HG02973 (cell line): ENCODE measurements around the gene SYNGAP1.

Source experiments
- ATAC-seq: cut with Tn5 transposase; IDR thresholded peaks from one replicate; pipeline ENCODE4 v1.9.1; 2021; ENCODE audit warnings: moderate library complexity; ENCODE audit not compliant: unreplicated experiment

SYNGAP1 gene

GRCh38 chr6:33434961-33435360, 15.1 kb downstream of the SYNGAP1 start:
- no peak for ATAC-seq

GRCh38 chr6:33437666-33438065, 17.8 kb downstream of the SYNGAP1 start:
- no peak for ATAC-seq

GRCh38 chr6:33438978-33439594, 19.2 kb downstream of the SYNGAP1 start:
- ATAC-seq: no peak

GRCh38 chr6:33439956-33440648, 20.2 kb downstream of the SYNGAP1 start:
- ATAC-seq: no peak

DNA sequence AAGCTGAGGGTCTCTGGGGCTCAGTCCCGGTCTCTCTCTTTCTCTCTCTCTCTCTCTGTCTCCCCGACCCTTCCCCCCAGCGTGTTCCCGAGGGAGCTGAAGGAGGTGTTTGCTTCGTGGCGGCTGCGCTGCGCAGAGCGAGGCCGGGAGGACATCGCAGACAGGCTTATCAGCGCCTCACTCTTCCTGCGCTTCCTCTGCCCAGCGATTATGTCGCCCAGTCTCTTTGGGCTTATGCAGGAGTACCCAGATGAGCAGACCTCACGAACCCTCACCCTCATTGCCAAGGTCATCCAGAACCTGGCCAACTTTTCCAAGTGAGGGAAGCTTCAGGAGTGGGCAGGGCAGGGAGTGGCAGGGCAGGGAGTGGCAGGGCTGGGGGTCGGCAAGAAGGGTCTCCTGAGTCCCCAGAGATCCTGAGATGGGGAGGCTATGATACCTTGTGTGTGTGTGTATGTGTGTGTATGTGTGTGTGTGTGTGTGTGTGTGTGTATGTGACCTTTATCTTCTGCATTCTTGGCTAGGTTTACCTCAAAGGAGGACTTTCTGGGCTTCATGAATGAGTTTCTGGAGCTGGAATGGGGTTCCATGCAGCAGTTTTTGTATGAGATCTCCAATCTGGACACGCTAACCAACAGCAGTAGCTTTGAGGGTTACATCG, 20.9 kb downstream of the SYNGAP1 start:
- ATAC-seq: no peak

GRCh38 chr6:33441457-33441856, 21.6 kb downstream of the SYNGAP1 start:
- no peak for ATAC-seq

DNA sequence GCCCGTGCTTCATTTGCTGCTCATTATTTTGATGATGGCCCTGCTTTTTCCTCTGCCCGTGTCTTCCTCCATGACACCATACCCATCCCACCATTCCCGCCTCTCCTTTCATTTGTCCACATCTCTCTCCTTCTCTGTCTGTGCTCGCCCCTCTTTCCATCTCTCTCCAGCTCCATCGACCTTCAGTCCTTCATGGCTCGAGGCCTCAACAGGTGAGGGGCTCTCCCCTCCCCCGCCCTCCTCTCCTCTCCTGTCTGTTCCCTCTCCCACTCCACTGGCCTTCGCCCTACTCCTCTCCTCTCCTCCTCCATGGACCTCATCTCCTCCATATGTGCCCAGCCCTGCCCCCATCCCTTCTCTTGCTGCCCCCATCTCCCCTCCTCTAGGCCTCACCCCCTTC, 22.4 kb downstream of the SYNGAP1 start:
- ATAC-seq: no peak

- no peak for ATAC-seq
These were observed 23.2 kb downstream of the SYNGAP1 start for GRCh38 chr6:33443025-33443424.

DNA sequence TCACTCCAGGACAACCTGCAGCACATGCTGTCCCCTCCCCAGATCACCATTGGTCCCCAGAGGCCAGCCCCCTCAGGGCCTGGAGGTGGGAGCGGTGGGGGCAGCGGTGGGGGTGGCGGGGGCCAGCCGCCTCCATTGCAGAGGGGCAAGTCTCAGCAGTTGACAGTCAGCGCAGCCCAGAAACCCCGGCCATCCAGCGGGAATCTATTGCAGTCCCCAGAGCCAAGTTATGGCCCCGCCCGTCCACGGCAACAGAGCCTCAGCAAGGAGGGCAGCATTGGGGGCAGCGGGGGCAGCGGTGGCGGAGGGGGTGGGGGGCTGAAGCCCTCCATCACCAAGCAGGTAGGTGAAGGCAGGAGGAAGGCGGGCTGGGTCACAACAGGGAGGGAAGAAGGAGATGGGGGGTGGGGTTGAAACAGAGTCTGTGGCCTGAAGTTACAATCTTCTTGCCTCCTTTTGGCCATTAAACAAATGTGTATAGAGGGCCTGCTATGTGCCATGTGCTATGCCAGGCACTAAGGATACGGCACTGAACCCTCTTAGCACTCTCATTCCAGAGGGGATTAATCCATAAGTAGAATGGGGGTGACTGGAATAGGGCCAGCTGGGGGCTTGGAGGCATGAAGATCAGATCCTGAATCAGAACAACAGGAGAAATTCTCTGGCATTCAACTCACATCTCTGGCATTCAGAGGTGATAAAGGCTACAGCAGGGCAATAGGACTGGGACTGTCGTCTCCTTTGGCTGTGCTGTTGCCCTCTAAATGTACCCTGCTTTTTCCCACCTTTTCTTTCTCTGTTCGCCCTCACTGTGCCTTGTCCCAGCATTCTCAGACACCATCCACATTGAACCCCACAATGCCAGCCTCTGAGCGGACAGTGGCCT, 24.0 kb downstream of the SYNGAP1 start:
- no peak for ATAC-seq

DNA sequence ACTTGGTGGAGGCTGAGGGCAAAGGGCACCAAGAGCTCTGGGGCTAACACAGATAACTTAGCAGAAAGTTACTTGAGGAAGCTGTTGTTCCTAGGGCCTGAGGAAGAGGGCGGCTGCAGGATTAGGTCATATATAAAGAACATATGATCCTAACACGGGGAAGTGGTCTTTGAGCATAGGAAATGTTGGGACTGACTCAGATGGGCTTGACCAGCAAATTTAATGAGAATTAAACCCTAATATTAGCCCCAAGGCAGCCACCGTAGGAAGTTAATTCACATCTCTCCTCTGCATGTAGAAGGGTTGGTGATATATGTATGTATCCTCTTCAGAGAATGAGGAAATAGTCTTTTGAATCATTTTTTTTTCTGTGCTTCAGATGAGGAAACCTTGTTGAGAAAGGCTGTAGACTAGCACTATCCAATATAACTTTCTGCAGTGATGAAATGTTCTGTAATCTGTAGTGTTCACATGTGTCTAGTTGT, 25.3 kb downstream of the SYNGAP1 start:
- ATAC-seq: no peak

DNA sequence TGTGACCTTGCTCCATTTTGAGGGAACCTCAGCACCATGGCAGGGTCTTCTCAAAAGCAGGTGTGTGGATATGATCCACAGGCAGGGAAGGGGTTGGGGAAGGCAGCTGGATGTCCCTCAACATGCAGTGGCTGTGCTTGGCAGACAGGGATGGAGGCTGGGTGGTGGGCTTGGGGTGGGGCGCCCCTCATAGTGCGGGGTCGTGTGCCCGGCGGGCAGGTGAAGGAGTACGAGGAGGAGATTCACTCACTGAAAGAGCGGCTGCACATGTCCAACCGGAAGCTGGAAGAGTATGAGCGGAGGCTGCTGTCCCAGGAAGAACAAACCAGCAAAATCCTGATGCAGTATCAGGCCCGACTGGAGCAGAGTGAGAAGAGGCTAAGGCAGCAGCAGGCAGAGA, 26.5 kb downstream of the SYNGAP1 start:
- no peak for ATAC-seq

DNA sequence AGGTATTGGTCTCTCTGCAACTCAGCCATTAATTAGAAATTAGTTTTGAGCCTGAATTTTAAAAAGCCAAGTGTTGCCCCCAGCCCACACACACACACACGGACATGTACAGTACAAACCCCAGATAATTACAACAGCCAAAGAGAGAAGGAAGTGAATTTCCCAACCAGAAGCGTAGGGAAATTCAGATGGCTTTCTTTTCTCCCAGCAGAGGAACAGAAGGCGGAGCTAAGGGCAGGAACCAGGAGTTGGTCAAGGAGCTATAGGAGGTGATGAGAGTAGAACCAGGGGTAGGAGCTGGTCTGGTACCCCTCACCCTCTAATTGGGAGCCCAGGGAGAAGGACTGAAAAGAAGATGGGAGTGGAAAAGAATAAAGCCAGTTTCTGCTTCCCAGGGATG, 30.6 kb downstream of the SYNGAP1 start:
- ATAC-seq: no peak

DNA sequence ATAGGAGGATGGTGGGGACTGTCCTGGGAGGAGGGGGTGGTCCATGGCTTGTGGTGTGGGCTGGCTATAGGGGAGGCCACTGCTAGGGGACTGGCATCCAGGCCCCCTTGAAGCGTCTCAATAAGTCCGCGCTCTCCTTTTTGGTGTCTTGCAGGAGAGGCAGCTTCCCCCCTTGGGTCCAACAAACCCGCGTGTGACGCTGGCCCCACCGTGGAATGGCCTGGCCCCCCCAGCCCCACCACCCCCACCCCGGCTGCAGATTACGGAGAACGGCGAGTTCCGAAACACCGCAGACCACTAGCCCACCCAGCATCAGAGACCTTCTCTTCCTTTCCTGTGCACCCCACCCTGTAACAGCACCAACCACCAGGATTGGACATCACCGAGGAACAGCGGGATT, 31.7 kb downstream of the SYNGAP1 start:
- ATAC-seq: no peak

- no peak for ATAC-seq
These were observed 32.6 kb downstream of the SYNGAP1 start for GRCh38 chr6:33452496-33452895.

GRCh38 chr6:33453393-33454008, 33.6 kb downstream of the SYNGAP1 start:
- ATAC-seq: no peak

- peak; percentile 92 for ATAC-seq
These were observed 34.4 kb downstream of the SYNGAP1 start, which contains the start of gene ZBTB9 for GRCh38 chr6:33454009-33454946. ZBTB9 (plus strand) TSS chr6:33454576; CDS start chr6:33455101, 525 bp downstream.

DNA sequence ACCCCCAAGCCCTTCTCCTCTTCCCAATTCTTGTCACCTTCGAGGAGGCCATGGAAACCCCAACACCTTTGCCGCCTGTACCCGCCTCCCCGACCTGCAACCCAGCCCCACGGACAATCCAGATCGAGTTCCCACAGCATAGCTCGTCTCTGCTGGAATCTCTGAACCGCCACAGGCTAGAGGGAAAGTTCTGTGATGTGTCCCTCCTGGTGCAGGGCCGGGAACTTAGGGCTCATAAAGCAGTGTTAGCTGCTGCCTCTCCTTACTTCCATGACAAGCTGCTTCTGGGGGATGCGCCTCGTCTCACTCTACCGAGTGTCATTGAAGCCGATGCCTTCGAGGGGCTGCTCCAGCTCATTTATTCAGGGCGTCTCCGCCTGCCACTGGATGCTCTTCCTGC, 35.2 kb downstream of the SYNGAP1 start:
- no peak for ATAC-seq

GRCh38 chr6:33456156-33456555, 36.3 kb downstream of the SYNGAP1 start:
- ATAC-seq: no peak

- no peak for ATAC-seq
These were observed 38.8 kb downstream of the SYNGAP1 start for GRCh38 chr6:33458676-33459075.

DNA sequence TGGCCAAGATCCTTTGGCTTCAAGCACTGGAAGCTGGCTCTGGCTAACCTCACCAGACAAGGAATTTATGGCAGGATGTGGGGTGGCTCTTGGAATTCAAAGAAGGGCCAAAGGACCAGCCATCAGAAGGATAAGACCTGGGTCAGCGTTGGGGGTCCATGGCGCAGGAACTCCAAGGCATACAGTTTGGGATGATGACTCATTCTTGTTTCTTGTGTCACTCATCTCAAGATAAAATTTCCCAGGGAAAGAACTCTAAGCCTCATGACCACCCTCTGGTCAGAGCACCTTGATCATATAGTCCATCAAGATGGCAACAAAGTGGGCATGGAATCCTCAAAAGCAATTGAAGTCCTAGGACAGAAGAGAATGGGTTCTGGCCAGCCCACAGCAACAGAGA, 39.4 kb downstream of the SYNGAP1 start:
- ATAC-seq: no peak
